Measurements from ENCODE around the gene CAPN2.

DNA sequence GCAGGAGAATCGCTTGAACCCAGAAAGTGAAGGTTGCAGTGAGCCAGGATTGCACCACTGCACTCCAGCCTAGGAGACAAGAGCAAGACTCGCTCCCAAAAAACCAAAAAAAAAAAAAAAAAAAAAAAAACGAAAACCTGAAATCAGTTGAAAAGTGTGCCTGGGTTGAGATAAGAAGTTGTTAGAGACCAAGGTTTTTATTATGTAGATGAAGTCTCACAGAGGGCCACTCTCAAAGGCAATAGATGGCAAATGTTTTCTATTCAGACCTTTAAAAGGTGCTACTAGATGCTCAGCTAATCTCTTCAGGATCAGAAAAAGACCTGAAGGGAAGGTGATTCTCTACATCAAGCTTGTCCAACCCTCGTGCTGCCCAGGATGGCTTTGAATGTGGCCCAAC lies 17.6 kb downstream of the CAPN2 start:
- TF ChIP-seq, protein P1, sequence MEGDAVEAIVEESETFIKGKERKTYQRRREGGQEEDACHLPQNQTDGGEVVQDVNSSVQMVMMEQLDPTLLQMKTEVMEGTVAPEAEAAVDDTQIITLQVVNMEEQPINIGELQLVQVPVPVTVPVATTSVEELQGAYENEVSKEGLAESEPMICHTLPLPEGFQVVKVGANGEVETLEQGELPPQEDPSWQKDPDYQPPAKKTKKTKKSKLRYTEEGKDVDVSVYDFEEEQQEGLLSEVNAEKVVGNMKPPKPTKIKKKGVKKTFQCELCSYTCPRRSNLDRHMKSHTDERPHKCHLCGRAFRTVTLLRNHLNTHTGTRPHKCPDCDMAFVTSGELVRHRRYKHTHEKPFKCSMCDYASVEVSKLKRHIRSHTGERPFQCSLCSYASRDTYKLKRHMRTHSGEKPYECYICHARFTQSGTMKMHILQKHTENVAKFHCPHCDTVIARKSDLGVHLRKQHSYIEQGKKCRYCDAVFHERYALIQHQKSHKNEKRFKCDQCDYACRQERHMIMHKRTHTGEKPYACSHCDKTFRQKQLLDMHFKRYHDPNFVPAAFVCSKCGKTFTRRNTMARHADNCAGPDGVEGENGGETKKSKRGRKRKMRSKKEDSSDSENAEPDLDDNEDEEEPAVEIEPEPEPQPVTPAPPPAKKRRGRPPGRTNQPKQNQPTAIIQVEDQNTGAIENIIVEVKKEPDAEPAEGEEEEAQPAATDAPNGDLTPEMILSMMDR (IDR thresholded peaks at IDR 0.05) = no peak
- no peak for TF ChIP-seq POLR2A (IDR thresholded peaks at IDR 0.05)
- no peak for TF ChIP-seq POLR2AphosphoS5 (IDR thresholded peaks at IDR 0.05)

All from suprapubic skin (tissue), 4 donors.